HG02884 (cell line): ENCODE results near the gene RAB11FIP3.

Experiments used
- ATAC-seq: cut with Tn5 transposase; IDR thresholded peaks from one replicate; pipeline ENCODE4 v1.9.1; 2021; ENCODE audit warnings: mild to moderate bottlenecking, moderate library complexity; ENCODE audit not compliant: unreplicated experiment

The RAB11FIP3 gene

GRCh38 chr16:529012-529575 lies 103.6 kb downstream of the RAB11FIP3 start:
- no peak for ATAC-seq

GRCh38 chr16:530111-530817 lies 104.8 kb downstream of the RAB11FIP3 start:
- ATAC-seq = no peak

GRCh38 chr16:531494-532125 lies 106.2 kb downstream of the RAB11FIP3 start:
- no peak for ATAC-seq

- no peak for ATAC-seq
Observed at GRCh38 chr16:533391-534123, 108.1 kb downstream of the RAB11FIP3 start.

- no peak for ATAC-seq
Observed at GRCh38 chr16:534135-534534, 108.7 kb downstream of the RAB11FIP3 start.

- no peak for ATAC-seq
Observed at GRCh38 chr16:534856-535445, 109.5 kb downstream of the RAB11FIP3 start.

- no peak for ATAC-seq
Observed at GRCh38 chr16:535446-536405, 110.3 kb downstream of the RAB11FIP3 start.

- no peak for ATAC-seq
Observed at GRCh38 chr16:536746-537145, 111.3 kb downstream of the RAB11FIP3 start.

- ATAC-seq = no peak
Observed at GRCh38 chr16:537415-538335, 112.2 kb downstream of the RAB11FIP3 start.

GRCh38 chr16:539901-540530 lies 114.6 kb downstream of the RAB11FIP3 start:
- ATAC-seq = no peak

- ATAC-seq = no peak
Observed at GRCh38 chr16:540645-541340, 115.3 kb downstream of the RAB11FIP3 start.

- no peak for ATAC-seq
Observed at GRCh38 chr16:543301-544164, 118.1 kb downstream of the RAB11FIP3 start.

GRCh38 chr16:544517-544916 lies 119.1 kb downstream of the RAB11FIP3 start:
- ATAC-seq = no peak

GRCh38 chr16:546909-547770 lies 121.7 kb downstream of the RAB11FIP3 start:
- no peak for ATAC-seq

- no peak for ATAC-seq
Observed at GRCh38 chr16:548586-548985, 123.1 kb downstream of the RAB11FIP3 start.
